GM21717 (cell line): ENCODE data around the gene KLHDC9.
A peak's percentile ranks its signal among the peaks of the same experiment; 100 is the strongest.

Experiments
- ATAC-seq: cut with Tn5 transposase; IDR thresholded peaks from one replicate; pipeline ENCODE4 v1.9.1; 2021; ENCODE audit warnings: mild to moderate bottlenecking, moderate library complexity; ENCODE audit not compliant: unreplicated experiment

KLHDC9 gene

DNA sequence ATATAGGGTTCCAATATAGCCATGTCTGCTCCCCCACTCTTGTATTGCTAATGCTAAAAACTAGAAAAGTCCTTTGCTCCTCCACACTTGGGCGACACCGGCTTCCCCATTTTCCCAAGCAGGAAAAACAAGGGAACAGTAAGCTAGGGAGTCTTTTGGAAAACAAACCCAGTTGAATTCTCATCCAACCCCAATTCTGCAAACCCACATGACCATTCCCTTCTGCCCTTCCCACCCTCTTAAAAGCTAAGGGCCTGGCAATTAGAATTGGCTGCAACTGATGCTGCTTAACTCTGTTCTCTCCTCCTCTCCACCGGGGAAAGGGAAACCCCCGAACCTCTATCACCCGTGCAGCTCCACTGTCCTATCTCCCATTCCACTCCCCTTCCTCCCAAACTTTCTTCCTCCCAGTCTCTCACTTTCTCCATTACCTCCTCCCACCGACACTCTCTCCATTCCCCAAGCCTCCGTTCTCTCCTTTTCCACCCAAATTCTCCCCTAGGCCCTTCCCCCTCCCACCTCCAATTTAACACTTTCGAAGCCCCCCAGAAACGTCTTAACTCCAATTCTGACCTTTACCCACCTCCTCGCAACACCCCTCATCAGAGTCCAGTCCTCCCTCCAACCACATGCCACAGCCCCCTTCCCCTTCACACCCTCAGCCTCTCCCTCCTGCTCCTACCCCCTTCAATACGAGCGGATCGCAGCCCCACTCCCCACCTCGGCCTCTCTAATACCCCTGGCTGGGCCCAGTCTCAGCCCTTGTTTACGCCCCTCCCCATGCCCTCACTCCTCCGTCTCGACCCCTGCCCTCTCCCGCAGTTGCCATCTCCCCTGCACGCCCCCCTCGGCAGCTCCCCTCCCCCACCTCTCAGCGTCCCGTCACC, 33.6 kb downstream of the KLHDC9 start:
- ATAC-seq = no peak

DNA sequence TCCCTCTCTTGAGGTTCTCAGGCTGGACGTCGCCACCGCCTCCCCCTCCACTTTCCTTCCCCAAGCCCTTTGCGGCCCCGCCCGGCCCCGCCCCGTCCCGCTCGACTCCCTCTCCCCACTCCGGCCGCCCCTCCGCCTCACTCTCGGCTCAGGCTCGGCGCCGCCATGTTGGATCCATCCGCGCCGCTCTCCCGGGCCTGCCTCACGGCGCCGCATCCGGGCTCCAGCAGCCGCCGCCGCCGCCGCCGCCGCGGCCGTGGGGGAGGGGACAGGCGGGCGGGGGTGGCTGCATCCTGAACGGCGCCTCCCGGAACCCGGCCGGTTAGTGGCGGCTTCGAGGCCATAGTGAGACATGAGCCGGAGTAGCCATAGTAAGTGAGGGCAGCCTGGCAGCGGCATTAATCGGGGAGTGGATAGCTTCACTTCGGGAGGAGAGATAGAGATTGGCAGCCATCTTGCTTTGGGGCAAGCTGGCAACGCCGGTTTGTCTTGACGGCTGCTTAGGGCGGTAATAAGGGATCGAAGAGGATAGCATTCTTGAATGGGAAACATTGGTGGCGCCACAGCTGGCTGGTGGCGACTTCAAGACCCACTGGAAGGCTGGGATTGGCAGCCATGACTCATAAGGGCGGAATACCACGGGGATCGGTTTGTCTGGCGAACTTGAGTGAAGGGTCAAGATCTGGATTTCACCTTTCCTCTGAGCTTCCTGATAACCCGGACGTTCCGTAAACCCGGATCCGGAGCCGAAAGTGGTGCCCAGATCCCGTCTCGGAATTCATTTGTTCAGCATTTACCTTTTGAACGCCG, 34.5 kb downstream of the KLHDC9 start, which contains the start of gene DEDD:
Gene DEDD (minus strand): TSS at position 258 of the 810 bp plus-strand sequence. CDS start 8,205 bp downstream, outside the sequence.
- ATAC-seq = peak; percentile 89

DNA sequence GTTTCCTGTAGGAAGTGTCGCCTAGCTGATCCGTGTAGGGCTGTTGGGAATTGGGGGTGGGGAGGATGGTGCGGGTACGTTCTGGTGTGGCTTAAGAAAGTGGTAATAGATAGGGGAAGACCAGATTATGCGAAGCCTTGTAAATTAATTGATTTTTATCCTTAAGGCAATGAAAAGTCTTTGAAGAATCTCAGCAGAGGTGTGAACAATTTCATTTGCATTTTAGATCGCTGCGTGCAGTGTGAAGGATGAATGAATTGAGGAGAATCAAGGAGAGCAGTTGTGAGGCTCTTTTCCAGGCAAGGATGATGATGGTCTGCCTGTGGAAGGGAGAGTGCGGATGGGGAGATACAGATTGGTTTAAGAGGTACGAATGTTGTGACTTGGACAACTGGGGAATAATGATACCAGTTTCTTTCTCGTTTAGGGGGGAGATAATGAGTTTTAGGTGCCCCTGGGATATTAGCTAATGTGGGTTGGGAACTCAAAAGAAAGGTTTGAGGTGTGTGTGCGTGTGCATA, 35.1 kb downstream of the KLHDC9 start:
- ATAC-seq = no peak

DNA sequence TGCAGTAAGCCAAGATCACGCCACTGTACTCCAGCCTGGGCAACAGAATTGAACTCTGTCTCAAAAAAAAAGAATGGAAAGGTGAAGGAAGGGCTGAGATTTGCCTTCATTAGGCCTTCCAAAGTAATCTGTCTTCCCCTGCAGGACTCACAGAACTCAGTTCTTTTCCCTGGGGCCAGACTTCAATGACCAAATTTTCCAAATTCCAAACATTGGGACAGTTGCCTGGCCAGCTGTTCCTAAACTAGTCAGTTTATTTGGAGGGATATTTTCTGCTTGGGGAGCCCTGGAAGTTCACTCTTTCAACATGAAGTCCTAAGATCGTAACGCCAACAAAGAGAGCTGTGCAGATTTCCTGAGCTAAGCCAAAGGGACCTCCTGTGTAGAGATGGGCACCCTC, 39.7 kb downstream of the KLHDC9 start:
- no peak for ATAC-seq

DNA sequence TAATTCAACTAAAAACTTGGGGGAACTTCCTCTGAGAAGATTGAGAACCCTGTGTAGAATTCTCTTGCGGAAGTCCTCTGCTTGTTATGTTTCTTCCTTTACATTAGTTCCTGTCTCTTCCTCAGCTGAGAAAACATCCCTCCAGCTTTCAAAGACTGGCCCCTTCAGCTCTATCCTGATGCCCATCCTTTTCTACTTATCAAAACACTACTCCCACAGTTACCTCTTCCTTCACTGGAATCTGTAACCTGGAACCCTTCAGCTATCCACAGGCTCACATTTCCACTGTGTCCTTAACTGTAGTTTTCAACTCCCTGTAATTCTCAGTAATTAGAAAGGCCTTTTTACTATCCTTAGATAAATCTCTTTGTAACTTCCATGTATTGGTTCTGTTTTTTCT, 40.3 kb downstream of the KLHDC9 start:
- ATAC-seq = no peak

DNA sequence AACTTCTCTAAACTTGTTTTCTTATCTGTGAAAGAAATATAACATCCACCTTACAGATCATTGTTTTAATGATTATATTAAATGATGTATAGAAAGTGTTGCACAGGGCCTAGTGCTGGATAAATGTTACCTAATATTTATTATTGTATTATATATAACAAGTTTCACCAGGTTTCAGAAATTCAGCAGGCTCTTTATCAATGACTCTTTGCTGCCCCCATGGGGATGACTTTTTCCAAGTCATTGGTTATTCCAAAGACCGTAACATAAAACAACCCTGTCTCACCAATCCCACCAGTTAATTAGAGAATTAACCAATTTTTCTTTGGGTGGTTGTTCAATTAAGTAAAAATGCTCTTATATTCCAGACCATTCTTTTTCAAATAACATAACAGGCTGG, 41.6 kb downstream of the KLHDC9 start:
- no peak for ATAC-seq

DNA sequence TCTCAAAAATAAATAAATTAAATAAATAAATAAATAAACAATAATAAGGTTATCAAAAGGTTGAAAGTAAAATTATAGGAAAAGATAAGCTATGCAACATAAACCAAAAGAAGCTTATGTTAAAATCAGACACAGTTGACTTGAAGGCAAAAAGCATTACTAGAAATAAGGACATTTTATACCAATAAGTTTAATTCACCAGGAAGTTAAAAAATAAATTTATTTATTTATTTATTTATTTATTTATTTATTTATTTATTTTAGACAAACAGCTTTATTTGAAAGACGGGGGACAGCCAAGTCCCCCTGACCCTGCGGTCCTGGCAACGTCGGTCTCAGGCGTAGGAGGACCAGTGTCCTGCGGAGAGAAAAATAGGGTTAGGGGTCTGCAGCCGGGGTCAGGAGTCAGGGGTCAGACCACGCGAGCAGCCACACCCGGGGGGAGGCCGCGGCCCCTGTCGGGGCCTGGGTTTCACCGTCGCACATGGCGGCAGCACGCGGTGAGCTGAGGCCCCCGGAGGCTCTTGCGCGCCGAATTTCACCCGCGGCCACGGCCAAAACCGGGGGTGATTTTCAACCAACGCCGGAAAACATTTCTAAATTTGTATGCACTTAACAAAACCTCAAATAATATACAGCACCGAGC, 42.7 kb downstream of the KLHDC9 start:
- ATAC-seq = no peak

DNA sequence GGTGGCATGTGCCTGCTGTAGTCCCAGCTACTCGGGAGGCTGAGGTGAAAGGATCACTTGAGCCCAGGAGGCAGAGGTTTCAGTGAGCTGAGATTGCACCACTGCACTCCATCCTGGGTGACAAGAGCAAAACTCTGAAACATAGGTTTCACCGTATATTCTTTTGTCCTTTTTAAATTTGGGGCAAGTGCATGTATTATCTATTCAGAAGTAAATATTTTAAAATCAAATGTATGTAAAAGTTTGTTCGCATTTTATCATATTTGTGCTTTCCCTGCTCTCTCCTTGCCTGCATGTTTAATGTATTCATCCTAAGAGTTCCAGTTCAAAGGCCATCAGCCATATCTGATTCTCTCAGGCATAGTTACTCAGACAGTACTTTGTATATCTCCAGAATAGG, 47.7 kb downstream of the KLHDC9 start:
- ATAC-seq = no peak
